ENCODE measurements around the gene MYO5C.
"Not testable (repeated sequence)": the region's sequence is repeated elsewhere in the genome, so short reads cannot be mapped to it uniquely, and the experiment has no call there.

The MYO5C gene

GRCh38 chr15:52238989-52239525 lies 56.5 kb downstream of the MYO5C start:
- DNase-seq, result not testable (repeated sequence)

DNA sequence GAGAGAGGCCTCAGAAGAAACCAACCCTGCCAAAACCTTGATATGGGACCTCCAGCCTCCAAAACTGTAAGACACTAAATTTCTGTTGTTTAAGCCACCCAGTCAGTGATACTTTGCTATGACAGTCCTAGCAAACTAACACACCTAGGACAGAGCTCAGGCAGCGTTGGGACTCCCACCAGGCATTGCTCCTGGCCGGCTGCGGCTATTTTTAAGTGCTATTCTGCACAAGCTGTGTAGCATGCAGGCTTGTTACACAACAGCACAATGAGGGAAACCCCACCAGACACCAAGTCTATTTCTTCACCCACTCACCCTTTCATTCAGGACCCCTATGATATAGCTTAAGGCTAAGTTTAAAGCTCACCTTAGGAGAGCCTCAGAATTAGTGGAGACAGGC lies 57.5 kb downstream of the MYO5C start:
- DNase-seq, result no peak

DNA sequence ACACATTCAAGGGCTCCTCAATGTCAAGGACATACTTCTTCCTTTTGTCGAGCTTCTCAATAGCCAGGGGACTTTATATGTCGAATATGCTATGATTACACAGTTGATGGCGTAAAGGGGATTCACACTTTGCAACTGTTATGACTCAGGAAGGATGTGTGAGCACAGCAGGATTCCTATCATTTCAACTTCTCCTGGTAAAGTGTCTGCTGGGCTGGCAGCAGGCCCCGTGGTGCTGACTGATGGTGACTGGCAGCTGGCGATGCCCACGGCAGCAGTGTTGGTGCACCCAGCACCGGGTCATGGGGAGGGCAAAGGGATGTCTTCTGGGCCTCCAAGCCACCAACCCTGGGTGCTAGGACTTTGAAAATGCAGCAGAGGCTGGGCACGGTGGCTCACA lies 59.6 kb downstream of the MYO5C start:
- DNase-seq, result no peak

DNA sequence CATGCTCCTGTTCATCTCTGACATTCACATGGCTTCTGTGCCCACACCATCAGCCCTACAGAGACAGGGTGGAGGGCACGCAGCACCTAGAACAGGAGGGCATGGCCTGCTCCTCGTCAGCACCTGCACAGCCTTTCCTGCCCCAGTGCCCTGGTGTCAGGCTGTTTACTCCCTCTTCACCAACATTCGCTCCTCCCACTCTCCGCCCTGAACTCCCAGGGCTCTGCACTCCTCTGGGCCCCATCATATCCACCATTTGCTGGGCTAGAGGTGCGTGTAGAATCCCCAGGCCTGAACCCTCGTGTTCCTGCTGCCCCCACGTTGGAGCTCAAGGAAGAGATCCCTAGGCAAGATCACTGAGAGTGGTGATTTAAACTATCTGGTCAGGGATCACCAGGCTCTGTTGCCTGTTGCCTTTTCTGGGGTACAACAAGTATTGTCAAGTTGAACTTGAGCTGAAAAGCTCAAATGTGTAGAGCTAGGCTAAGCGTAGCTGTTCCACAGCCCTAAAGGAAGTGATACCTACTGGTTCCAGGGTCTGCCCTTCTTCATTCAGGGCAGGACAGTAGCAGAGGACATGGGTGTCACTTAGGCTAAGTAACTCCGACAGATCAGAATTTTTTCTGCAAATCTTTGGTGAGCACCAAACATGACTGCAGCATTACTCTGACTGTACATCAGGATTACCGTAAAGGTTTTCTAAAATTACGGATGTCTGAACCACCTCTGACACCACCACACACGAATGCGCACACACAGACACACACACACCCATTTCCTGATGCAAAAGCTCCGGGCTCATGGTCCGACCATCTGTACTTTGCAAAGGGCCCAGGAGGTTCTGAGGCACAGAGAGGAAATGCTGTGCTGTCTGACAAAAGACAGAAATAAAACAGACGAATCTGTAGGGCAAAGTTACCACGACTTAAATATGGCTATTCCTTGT lies 60.7 kb downstream of the MYO5C start:
- no peak for DNase-seq

DNA sequence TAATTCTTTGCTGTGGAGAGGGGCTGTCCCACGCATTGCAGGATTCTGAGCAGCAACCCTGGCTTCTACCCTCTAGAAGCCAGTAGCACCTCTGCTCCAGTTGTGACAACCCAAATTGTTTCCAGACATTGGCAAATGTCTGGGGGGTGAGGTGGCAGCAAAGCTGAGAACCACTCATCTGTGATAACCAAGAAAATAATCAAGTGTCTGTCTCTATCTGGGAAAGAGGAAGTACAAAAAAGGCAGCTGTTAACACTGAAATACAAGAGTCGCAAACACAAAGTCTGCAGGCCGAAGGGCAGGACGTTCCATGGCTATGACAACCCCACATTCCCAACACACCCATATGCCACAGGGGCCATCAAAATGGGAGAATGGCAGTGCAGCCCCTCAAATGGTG lies 62.2 kb downstream of the MYO5C start:
- DNase-seq, result no peak

GRCh38 chr15:52232327-52232726 lies 63.3 kb downstream of the MYO5C start:
- no peak for DNase-seq

DNA sequence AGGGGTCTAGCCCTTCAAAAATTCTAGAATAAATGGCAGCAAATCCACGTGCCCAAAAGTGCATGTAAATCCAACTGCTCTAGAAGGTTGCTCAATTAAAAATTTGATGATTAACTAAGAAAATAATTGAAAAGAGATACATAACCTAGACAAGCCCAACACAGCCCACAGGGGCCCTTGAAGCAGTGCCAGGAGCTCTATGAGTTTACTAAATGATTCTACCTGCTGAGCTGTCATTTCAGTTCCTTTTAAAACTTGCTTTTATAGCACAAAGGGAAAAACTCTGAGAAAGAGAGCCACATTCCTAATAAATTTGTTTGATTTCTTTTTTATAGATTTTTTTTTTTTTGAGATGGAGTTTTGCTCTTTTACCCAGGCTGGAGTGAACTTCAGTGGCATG lies 65.5 kb downstream of the MYO5C start:
- DNase-seq, result no peak

DNA sequence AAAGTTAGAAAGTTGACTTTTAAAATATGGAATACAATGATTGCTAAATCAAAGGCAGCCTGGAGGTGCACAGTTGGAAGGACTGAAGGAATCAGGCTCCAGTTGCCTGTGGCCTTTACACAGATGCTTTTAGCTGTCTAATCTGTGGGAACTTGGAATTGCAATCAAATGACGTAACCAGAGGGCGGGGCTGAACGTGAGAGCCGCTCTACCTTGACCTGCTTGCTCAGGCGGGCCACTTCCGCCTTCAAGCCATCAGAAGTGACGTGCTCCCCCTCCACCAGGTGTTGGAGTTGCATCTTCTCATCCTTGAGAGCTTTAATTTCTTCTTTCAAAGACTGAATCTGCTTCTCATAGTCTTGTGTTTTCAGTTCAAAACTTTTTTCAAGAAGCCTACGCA lies 66.7 kb downstream of the MYO5C start:
- DNase-seq, result no peak

- peak; percentile 25 for DNase-seq
Measured at GRCh38 chr15:52227456-52227855, 68.1 kb downstream of the MYO5C start.

DNA sequence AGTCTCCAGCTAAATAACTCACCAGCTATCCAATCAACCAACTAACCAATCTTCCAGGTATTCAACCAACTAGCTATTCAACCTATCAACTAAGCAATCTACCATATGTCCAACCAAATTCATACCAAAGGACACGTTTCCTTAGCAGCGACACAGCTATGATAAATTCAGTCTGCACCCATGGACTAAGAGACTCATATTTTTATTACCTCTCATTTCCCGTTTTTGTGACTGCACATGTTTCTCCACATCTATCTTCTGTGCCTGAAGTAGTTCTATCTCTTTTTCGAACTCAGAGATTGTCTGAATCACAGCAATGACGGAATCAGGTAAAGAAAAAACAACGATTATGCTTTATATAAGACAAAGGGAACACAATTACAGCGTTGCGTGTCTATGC lies 70.4 kb downstream of the MYO5C start:
- no peak for DNase-seq

DNA sequence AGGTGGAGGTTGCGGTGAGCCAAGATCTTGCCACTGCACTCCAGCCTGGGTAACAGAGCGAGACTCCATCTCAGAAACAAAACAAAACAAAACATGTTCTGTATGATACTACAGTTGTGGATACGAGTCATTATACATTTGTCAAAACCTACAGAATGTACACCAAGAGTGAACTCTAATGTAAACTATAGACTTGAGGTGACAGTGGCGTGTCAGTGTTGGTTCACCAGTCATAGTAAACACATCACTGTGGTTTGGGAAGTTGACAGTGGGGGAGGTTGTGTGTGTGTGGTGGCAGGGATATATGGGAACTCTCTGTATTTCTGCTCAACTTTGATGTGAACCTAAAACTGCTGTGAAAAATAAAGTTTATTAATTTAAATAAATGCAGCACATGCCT lies 71.4 kb downstream of the MYO5C start:
- no peak for DNase-seq

GRCh38 chr15:52221730-52222129 lies 73.9 kb downstream of the MYO5C start:
- DNase-seq, result no peak

- DNase-seq, result no peak
Measured at GRCh38 chr15:52220937-52221660, 74.5 kb downstream of the MYO5C start.

GRCh38 chr15:52220251-52220650 lies 75.4 kb downstream of the MYO5C start:
- DNase-seq, result no peak

GRCh38 chr15:52218816-52219215 lies 76.8 kb downstream of the MYO5C start:
- no peak for DNase-seq

GRCh38 chr15:52218371-52218770 lies 77.2 kb downstream of the MYO5C start:
- no peak for DNase-seq

DNA sequence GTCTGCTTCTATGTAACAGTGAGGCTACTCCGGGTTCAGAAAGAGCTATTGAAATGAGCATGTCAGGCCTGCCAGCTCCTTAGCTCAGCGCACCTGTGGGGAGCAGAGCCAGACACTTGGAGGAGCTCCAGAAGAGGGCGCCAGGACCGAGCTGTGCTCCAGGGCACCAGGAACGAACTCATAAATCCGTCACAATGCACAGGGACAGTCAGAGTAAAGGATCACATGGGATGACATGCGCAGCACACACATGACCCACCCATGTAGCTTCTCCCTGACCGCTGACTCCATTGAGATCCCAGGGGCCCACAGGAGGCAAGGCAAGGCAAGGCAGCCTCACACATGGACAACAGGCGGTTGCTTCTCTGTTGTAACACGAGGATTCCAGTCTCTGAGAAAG lies 78.4 kb downstream of the MYO5C start:
- DNase-seq, result no peak

DNA sequence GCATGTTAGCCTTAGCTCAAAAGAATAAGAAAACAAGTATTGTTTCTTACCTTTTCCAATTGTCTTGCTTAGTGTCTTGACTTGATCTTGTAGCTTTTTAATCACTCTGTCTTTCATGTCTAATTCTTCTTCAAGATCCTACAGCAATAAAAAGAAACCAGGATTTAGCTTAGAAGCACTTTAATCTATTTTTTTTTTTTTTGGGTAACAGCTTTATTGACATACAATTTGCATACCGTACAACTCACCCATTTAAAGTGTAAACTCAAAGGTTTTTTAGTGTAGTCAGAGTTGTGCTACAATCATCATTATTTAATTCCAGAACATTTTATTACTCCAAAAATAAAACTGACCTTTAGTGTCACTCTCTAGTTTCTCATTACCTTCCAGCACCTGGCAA lies 81.1 kb downstream of the MYO5C start:
- DNase-seq, result no peak

GRCh38 chr15:52213206-52213605 lies 82.4 kb downstream of the MYO5C start:
- no peak for DNase-seq

- DNase-seq, result no peak
Measured at GRCh38 chr15:52208306-52208946, 87.2 kb downstream of the MYO5C start.

DNA sequence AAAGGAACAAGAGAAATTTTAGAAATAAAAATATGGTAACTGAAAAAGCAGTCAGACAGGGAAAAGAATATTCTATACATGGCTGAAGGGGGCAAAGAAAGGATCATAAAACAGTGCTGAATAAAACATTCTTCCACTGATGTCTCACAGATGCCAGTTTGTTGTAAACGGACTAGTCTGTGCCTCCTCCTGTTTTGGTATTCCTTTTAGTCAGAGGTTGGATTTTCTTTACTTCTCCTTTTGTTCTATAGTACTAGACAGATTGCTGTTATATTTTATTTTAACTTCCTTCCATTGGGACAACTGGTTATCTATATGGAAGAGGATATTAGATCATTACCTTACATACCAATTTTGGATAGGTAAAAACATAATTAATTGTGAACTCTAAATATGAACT lies 88.4 kb downstream of the MYO5C start:
- DNase-seq, result no peak

- no peak for DNase-seq
Measured at GRCh38 chr15:52206446-52206845, 89.2 kb downstream of the MYO5C start.

GRCh38 chr15:52204657-52205056 lies 90.9 kb downstream of the MYO5C start:
- DNase-seq, result no peak
